HCEC 1CT (cell line): Measurements from ENCODE around the gene TAF1D.
A peak's percentile ranks its signal among the peaks of the same experiment; 100 is the strongest.
"Not testable (repeated sequence)": the region's sequence is repeated elsewhere in the genome, so short reads cannot be mapped to it uniquely, and the experiment has no call there.

Experiments
- DNase-seq: peaks from one replicate; pipeline ENCODE4 v3.0.0-alpha.2; 2017

Gene TAF1D

DNA sequence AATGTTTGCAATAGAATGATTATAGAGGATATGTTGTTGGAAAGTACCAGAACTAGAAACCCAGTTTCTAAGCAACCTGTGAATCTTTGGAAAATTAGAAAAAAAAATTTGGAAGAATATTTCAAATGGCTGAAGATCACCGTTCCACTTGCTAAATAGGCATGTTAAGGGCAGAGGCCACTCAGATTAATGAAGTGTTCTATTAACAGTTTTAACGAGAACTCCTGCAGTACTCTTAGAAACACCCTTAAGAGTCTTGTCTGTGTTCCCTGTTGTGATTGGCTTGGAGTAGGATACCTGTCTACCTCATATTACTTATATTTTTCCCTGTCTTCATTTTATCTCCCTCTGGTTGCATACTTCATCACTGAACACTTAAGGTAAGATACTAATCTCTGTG, 4.8 kb upstream of the TAF1D start:
- DNase-seq: no peak

- DNase-seq: not testable (repeated sequence)
Observed at GRCh38 chr11:93745005-93745755, 3.9 kb upstream of the TAF1D start.

GRCh38 chr11:93744669-93745004, 3.3 kb upstream of the TAF1D start:
- no peak for DNase-seq

- DNase-seq: no peak
Observed at GRCh38 chr11:93743291-93743690, 2.0 kb upstream of the TAF1D start.

GRCh38 chr11:93741882-93742226, 559 bp upstream of the TAF1D start:
- peak; percentile 45 for DNase-seq

- peak; percentile 67 for DNase-seq
Observed at GRCh38 chr11:93740730-93741093, 583 bp downstream of the TAF1D start.

- DNase-seq: peak; percentile 83
Observed at GRCh38 chr11:93740031-93740729, 1.1 kb downstream of the TAF1D start.

GRCh38 chr11:93738647-93739081, 2.6 kb downstream of the TAF1D start:
- DNase-seq: peak; percentile 11

DNA sequence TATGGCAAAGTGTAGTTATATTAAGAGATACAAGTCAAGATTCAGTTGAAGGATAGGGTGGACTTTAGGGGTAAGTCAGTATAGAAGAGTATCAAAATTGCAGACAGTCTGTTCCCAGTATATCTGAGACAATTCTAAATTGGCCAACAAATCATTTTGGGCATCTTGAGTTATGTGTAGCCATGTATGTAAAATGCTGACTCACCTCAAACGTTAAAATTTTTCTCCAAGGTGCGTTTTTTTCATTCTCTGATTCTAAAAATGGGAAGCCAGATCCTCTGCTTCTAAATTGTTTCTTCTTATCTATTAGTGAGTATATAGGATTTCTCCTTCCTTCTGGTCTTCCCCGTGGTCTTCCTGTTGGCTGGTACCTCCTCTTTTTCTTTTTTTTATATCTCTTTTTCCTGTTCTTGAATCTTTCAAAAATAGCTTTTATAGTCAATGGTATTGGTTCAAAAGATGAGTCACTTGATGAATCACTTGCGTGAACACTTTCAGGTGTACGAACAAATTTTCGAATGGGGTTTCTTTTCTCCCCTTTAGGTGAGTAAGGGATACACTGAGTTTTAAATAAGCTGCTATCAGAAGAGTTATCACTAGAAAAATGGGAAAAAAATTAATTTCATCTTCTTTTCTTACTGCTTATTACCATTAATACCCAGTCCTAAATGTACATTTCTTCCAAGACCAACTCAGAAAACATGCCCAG, 3.2 kb downstream of the TAF1D start:
- peak; percentile 6 for DNase-seq

GRCh38 chr11:93736129-93736528, 5.2 kb downstream of the TAF1D start:
- peak; percentile 37 for DNase-seq

DNA sequence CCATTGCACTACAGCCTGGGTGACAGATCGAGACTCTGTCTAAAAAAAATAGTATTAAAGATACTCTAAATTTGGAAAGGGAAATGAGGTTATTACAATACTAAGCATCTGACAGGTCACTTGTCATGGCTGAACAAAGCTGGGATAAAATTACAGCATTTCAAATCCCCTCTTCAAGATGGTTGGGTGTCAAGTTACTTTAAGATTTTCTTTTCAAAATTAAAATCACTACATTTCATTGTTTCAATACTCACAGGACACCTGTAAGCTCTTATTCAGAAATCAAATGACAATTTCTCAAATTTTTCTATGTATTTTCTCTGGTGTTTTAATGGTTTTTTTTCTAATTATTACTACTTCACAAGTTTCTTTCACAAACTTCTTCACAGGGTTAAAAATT, 5.7 kb downstream of the TAF1D start:
- no peak for DNase-seq

DNA sequence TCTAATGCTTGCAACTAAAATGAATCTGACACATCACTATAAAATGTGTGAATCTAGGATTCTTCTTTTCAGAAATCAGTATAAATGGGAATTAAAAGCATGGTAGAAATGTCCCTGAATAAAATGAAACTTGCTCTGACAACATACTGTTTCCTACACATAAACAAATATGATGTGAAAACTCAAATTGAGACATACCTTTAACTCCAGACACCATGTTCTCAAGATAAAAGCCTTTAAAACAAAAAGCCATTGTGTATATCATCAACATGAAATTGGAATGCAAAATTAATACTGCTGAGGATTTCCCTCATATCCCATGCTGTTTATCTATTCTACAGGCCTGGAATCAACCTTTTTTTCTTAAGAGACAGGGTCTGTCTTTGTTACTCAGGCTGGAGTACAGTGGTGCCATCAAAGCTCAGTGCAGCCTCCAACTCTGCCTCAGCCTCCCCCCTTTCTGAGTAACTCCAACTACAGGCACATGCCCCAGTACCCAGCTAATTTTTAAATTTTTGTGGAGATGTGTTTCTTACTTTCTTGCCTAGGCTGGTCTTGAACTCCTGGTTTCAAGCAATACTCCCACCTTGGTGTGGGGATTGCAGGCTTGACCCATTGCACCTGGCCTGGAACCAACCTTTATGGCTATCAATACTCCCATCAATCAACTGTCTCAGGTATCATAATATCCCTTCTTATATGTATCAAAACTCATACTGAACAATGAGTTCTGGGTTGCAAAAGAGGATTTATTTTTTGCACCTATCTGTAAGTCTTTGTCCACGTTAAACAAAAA, 6.7 kb downstream of the TAF1D start:
- DNase-seq: no peak

- no peak for DNase-seq
Observed at GRCh38 chr11:93733474-93733873, 7.8 kb downstream of the TAF1D start.

GRCh38 chr11:93732237-93732892, 8.9 kb downstream of the TAF1D start:
- no peak for DNase-seq

GRCh38 chr11:93730108-93731107, 10.9 kb downstream of the TAF1D start:
- no peak for DNase-seq

DNA sequence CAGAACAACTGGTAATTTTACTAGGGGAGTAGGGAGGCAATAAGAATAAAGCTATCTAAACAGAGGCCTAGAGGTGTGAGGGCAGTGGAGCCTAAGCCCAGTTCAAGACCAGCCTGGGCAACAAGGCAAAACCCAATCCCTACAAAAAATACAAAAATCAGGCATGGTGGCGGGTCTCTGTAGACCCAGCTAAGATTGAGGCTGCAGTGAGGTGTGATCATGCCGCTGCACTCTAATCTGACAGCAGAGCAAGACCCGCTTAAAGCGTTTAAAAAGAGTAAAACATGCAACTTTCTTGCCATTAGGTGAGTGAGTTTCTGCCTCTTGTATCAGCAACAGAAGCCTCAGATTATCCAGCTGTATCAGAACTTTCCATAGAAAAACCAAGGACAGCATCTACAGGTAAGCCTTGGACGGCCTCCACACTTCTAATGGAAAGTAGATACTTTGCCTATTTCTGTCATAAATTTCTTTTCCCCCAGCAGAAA, 12.1 kb downstream of the TAF1D start:
- no peak for DNase-seq

DNA sequence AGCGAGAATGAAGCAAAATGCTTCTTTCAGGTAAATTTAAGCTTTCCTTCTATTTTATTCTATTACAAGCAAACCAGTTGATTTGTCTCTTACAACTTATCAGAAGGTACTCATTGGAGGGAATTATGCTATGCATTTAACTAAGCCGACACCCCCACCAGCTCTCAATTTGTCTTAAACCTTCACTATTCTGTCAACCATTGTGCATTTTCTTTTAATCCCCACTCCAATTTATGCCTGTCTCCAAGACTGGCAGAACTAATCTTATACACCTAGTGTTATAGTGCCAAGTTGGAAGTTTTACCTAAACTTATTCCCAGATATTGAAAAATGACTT, 12.5 kb downstream of the TAF1D start:
- DNase-seq: no peak

- peak; percentile 35 for DNase-seq
Observed at GRCh38 chr11:93727985-93728791, 13.1 kb downstream of the TAF1D start.

DNA sequence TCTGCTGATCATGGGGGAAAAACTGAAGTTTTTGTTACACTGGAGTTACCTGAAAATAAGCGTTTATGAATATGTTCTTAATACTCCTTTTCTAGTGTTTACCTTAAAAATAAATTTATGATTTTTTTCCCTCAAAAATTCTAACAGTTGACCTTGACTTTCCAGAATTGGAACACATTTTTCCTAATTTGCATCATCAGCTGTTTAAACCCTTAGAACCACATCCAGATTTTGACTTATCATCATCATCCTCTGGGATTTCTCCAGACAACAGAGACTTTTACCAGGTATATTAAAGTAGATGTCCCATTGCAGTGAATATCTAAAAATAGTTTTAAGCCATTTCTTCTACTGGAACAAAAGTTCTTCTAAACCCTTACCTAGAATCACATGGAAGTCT, 17.2 kb downstream of the TAF1D start:
- DNase-seq: no peak

GRCh38 chr11:93720522-93720921, 20.8 kb downstream of the TAF1D start:
- DNase-seq: no peak

DNA sequence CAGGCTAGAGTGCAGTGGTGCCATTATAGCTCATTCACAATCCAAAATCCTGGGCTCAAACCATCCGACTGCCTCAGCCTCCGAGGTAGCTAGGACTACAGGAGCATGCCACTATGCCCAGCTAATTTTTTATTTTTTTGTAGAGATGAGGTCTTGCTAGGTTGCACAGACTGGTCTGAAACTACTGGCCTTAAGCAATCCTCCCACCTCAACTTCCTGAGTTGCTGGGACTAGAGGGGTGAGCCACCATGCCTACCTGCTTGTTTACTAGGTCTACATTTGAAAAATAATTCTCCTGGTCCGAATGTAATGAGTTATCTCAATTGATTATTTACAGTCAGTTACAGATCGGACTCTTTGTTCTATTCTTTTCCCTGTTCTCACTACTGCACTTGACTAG, 22.0 kb downstream of the TAF1D start:
- DNase-seq: no peak
